Measurements from ENCODE around the gene STIMATE.

The STIMATE gene

DNA sequence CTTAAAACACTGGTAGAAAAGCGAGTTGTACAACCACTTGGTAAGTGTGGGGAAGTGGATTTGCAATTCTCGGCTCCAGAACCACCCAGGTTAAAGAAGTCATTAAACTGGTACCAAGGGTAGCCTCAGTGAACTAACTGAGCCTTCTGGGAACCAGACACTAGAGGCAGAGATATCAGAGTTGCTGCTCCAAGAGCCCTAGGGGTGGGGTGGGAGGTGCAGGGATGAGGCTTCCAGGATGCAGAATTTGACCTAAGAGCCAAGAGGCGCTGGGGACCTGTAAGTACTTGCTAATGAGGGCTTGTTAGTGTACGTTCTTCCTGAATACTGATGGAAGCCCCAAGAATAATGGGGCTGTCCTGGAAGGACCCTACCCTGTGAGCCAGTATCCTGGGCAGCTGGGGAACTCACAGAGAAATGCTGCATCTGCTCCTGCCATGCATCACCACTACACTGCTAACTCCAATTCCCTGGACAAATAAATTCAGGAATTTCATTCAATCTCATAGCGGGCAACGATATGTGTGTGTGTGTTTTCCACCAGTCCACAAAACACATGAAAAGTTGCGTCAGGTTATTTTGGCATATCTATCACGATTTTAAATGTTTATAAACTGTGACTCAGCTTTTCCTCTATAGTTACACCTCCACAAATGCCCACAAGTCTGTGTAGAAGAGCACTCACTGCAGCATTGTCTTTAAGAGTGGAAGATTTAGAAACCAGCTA, 23.8 kb downstream of the STIMATE start:
- no peaks in the 10 kb centered on the region for H3K36me3 Mint-ChIP-seq (ENCODE audit: low read depth)
- no peak overlapping the region for H3K27ac Mint-ChIP-seq
- peaks cover 6% of the 10 kb centered on the region for H3K4me1 Mint-ChIP-seq
- TF ChIP-seq, protein P1, sequence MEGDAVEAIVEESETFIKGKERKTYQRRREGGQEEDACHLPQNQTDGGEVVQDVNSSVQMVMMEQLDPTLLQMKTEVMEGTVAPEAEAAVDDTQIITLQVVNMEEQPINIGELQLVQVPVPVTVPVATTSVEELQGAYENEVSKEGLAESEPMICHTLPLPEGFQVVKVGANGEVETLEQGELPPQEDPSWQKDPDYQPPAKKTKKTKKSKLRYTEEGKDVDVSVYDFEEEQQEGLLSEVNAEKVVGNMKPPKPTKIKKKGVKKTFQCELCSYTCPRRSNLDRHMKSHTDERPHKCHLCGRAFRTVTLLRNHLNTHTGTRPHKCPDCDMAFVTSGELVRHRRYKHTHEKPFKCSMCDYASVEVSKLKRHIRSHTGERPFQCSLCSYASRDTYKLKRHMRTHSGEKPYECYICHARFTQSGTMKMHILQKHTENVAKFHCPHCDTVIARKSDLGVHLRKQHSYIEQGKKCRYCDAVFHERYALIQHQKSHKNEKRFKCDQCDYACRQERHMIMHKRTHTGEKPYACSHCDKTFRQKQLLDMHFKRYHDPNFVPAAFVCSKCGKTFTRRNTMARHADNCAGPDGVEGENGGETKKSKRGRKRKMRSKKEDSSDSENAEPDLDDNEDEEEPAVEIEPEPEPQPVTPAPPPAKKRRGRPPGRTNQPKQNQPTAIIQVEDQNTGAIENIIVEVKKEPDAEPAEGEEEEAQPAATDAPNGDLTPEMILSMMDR (IDR thresholded peaks at IDR 0.05; ENCODE audit: unreplicated experiment in 3 of 3): no peak
- no peaks in the 10 kb centered on the region for H3K9me3 Mint-ChIP-seq
- H3K4me3 Mint-ChIP-seq: no peak overlapping the region
- H3K27me3 Mint-ChIP-seq (ENCODE audit: low read depth): no peaks in the 10 kb centered on the region

DNA sequence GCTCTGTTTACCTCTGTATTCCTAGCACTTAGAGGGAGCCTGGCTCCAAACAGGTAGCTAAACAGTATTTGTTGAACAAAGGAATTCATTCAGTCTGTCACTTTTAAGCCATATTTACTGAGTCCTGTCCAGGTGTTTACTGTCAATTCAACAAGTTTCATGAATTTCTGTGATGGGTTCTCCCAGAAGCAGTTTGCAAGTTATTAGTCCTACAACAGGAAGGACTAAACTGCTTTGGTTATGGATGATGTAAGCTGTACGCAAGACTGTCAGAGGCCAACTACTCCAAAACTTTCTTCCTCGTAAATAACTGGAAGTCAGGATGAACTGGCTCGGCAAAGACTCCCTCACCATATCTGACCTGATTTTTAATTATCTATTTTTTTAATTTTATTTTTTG, 25.1 kb downstream of the STIMATE start:
- no peak overlapping the region for H3K4me3 Mint-ChIP-seq
- peaks cover 6% of the 10 kb centered on the region for H3K4me1 Mint-ChIP-seq
- no peak overlapping the region for H3K27ac Mint-ChIP-seq
- H3K36me3 Mint-ChIP-seq (ENCODE audit: low read depth): no peaks in the 10 kb centered on the region
- H3K27me3 Mint-ChIP-seq (ENCODE audit: low read depth): no peaks in the 10 kb centered on the region
- H3K9me3 Mint-ChIP-seq: no peaks in the 10 kb centered on the region
- TF ChIP-seq, protein P1 (IDR thresholded peaks at IDR 0.05; ENCODE audit: unreplicated experiment in 3 of 3): no peak

DNA sequence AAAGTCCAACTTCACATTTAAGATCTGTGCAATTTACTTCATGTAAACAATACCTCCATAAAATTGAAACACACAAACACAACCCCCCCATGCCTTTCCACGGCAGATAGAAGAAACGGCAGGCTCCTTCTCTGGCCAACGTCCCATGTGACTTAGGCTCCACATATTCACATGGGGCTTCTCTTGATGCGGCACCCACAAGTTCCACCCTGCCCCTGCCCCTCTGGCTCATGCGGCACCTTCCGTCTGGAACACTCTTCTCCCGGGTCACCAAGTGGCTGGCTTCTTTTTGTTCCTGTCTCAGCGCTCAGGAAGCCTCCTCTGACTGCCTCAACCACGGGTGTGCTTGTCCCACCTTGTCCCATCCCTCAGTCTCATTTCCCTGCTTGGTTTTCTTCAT, 25.6 kb downstream of the STIMATE start:
- H3K36me3 Mint-ChIP-seq (ENCODE audit: low read depth): no peaks in the 10 kb centered on the region
- TF ChIP-seq, protein P1 (IDR thresholded peaks at IDR 0.05; ENCODE audit: unreplicated experiment in 3 of 3): no peak
- no peaks in the 10 kb centered on the region for H3K9me3 Mint-ChIP-seq
- H3K4me1 Mint-ChIP-seq: peaks cover 6% of the 10 kb centered on the region
- H3K4me3 Mint-ChIP-seq: no peak overlapping the region
- H3K27me3 Mint-ChIP-seq (ENCODE audit: low read depth): no peaks in the 10 kb centered on the region
- no peak overlapping the region for H3K27ac Mint-ChIP-seq

DNA sequence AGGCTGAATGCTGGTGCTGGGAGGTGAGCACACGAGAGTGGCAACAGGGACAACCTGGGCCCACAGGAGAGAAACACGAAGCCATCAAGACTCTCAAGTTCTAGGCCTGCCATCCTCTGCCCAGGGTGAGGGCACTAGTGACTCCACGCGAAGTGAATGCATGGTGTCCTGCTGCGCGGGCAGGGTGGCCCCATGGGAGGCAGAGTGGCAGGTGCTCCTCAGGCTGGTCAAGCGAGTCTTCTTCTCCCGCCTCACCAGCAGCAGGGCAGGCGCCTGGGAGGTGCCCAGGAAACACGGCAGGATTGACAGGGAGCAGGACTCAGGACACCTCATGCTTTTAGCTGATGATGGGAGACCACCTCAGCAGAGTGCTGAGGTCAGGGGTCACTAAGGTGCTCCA, 26.9 kb downstream of the STIMATE start:
- TF ChIP-seq, protein P1 (IDR thresholded peaks at IDR 0.05; ENCODE audit: unreplicated experiment in 3 of 3): no peak
- Mint-ChIP-seq H3K4me1 (peaks cover 6% of the 10 kb centered on the region), H3K36me3 (ENCODE audit: low read depth) (peaks cover 7% of the 10 kb centered on the region), H3K4me3 (no peak overlapping the region), H3K9me3 (peaks cover 7% of the 10 kb centered on the region), H3K27ac (no peak overlapping the region), H3K27me3 (ENCODE audit: low read depth) (no peaks in the 10 kb centered on the region)

DNA sequence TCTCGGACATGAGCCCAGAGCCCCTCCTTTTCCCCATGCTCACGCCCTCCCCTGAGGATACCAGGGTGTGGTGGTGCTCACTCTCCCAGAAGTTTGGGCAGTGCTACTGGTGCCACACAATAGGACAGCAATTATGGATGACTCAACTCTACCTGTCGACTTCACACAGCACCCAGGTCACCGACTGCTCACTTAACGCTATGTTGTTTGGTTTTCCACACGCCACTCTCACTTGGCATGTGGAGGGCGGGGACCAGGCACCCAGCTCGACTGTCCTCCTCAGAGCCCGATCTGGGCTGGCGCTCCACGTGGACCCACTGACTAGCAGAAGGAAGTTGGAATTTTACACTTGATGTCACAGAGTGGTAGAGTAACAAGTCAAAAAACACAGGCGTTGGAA, 30.9 kb downstream of the STIMATE start:
- H3K27ac Mint-ChIP-seq: no peak overlapping the region
- H3K4me1 Mint-ChIP-seq: no peaks in the 10 kb centered on the region
- no peak overlapping the region for H3K4me3 Mint-ChIP-seq
- H3K9me3 Mint-ChIP-seq: peaks cover 24% of the 10 kb centered on the region
- peaks cover 3% of the 10 kb centered on the region for H3K27me3 Mint-ChIP-seq (ENCODE audit: low read depth)
- TF ChIP-seq, protein P1 (IDR thresholded peaks at IDR 0.05; ENCODE audit: unreplicated experiment in 3 of 3): no peak
- peaks cover 24% of the 10 kb centered on the region for H3K36me3 Mint-ChIP-seq (ENCODE audit: low read depth)

DNA sequence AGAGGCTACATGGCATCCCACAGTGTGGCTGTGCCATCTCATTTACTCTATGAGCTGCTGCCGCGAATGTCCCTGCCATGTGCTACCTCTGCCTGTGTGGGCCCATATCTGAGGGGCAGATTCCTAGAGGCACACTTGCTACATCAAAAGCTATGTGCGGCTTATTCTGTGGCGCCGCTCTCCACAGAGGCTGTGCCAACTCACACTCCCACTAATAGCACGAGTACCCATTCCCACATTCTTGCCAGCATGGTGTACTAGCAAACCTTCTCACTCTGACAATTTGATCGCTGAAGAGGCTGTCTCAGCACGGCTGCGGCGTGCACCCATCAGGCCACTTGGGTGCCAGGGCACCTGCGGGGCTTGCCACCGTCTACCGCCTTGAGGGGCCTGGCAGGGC, 31.4 kb downstream of the STIMATE start:
- no peaks in the 10 kb centered on the region for H3K4me1 Mint-ChIP-seq
- peaks cover 24% of the 10 kb centered on the region for H3K9me3 Mint-ChIP-seq
- peaks cover 3% of the 10 kb centered on the region for H3K27me3 Mint-ChIP-seq (ENCODE audit: low read depth)
- TF ChIP-seq, protein P1 (IDR thresholded peaks at IDR 0.05; ENCODE audit: unreplicated experiment in 3 of 3): no peak
- H3K4me3 Mint-ChIP-seq: no peak overlapping the region
- no peak overlapping the region for H3K27ac Mint-ChIP-seq
- H3K36me3 Mint-ChIP-seq (ENCODE audit: low read depth): peaks cover 24% of the 10 kb centered on the region

Measured in nephron (organoid).